ENCODE data around the gene TRIM25. TPM values are rescaled to one million over a fixed set of nuclear protein-coding genes. Genes with fewer than 3 reads are reported as not detected.

The TRIM25 gene
- total and polyA plus RNA-seq, 4 experiments from 2014 or later: 2.9 to 62.7 (median 33.4) TPM

DNA sequence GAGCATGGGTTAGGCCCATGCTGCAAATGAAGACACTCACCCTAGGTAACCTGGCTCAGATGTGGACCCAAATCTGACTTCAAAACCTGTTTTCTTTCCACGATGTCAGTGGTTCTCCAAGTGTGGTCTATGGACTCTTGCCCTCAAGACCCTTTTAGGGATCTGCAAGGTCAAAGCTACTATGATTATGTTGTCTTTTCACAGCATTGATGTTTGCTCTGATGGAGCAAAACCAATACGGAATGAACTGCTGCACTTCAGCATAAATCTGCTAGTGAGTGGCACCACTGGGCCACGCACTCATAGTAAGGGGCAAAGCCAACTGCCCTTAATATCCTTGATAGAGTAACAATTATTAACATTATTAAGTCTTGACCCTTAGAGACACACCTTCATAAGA lies 21.6 kb upstream of the TRIM25 start:
- CTCF ChIA-PET (ENCODE audit: partially characterized antibody): interaction anchor here (2.3 kb wide), 1 partner anchor 115 kb away, joined by 19 read pairs; no protein-coding TSS in a partner anchor
- Mint-ChIP-seq H3K27me3 (no peaks in the 10 kb centered on the region), H3K4me1 (peaks cover 0 to 5% (median 0%) of the 10 kb centered on the region in 4 donors), H3K27ac (no peak overlapping the region), H3K9me3 (peaks cover 0 to 10% (median 2%) of the 10 kb centered on the region in 8 donors), H3K4me3 (no peak overlapping the region), H3K36me3 (peaks cover 42 to 61% of the 10 kb centered on the region in 2 donors)
- Histone ChIP-seq H3K4me3 (ENCODE audit: low read length in 2 of 2) (no peak overlapping the region), H3K4me1 (ENCODE audit: insufficient read depth, low read length) (no peaks in the 10 kb centered on the region), H3K9me3 (ENCODE audit: control insufficient read depth in 1 of 2, low read length in 2 of 2) (no peaks in the 10 kb centered on the region), H3K27ac (ENCODE audit: low read depth, low read length) (no peak overlapping the region), H3K27me3 (ENCODE audit: insufficient read depth, low read length) (no peaks in the 10 kb centered on the region), H3K36me3 (ENCODE audit: insufficient read depth, low read length) (peaks cover 18% of the 10 kb centered on the region)
- intact Hi-C loops (cut with micrococcal nuclease): no loop called here
- POLR2A ChIA-PET (ENCODE audit: partially characterized antibody): interaction anchor here (0.9 kb wide), 1 partner anchor 21 kb away, joined by 3 read pairs; the partner anchor contains the start of gene TRIM25
- no peak for DNase-seq

DNA sequence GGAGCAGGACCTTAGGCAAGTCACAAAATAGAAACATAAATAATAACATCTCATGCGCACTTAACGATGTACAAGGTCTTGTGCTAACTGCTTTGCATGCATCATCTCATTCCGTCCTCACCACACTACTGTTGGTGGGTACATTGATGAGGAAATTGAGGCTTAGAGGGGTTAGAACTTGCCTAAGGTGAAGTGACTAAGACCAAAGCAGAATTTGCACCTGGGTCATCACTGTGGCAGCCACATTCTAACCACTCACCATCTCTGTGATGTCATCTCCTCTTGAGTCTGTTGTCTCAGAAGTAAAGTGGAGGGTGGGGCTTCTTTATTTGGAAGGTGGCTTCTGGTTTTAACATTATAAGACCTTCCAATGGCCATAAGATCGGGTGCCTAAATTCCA lies 20.4 kb upstream of the TRIM25 start:
- peaks cover 37 to 54% of the 10 kb centered on the region in 2 donors for H3K36me3 Mint-ChIP-seq
- H3K27ac ChIP-seq (ENCODE audit: low read depth, low read length): no peak overlapping the region
- intact Hi-C loops (cut with micrococcal nuclease): no loop called here
- H3K4me1 Mint-ChIP-seq: no peaks in the 10 kb centered on the region
- no peaks in the 10 kb centered on the region for H3K27me3 ChIP-seq (ENCODE audit: insufficient read depth, low read length)
- ChIA-PET CTCF (ENCODE audit: partially characterized antibody) (no interaction called here), POLR2A (ENCODE audit: partially characterized antibody) (no interaction called here)
- no peak overlapping the region for H3K4me3 Mint-ChIP-seq
- H3K27ac Mint-ChIP-seq: no peak overlapping the region
- H3K27me3 Mint-ChIP-seq: no peaks in the 10 kb centered on the region
- DNase-seq: no peak
- no peaks in the 10 kb centered on the region for H3K4me1 ChIP-seq (ENCODE audit: insufficient read depth, low read length)
- H3K36me3 ChIP-seq (ENCODE audit: insufficient read depth, low read length): peaks cover 18% of the 10 kb centered on the region
- no peaks in the 10 kb centered on the region for H3K9me3 ChIP-seq (ENCODE audit: control insufficient read depth in 1 of 2, low read length in 2 of 2)
- H3K9me3 Mint-ChIP-seq: peaks cover 0 to 16% (median 7%) of the 10 kb centered on the region in 8 donors
- no peak overlapping the region for H3K4me3 ChIP-seq (ENCODE audit: low read length in 2 of 2)

DNA sequence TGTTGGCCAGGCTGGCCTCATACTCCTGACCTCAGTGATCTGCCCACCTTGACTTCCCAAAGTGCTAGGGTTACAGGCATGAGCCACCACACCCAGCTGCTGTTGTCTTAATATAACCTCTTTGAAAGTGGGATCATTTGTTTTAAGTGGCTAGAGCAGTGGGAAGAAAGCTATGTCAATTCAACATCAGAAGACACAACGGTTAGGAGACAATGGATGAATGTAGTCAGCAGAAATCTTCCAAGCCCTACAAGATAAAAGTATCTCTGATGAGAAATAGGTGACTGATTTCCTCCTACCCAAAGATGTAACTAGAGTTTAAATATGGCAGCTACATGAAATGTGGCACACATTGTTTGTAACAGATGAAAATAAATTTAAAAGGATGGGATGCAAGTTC lies 20.0 kb upstream of the TRIM25 start:
- peaks cover 18% of the 10 kb centered on the region for H3K36me3 ChIP-seq (ENCODE audit: insufficient read depth, low read length)
- Mint-ChIP-seq H3K4me3 (no peak overlapping the region), H3K4me1 (no peaks in the 10 kb centered on the region), H3K27me3 (no peaks in the 10 kb centered on the region), H3K36me3 (peaks cover 35 to 51% of the 10 kb centered on the region in 2 donors), H3K9me3 (peaks cover 0 to 18% (median 9%) of the 10 kb centered on the region in 8 donors), H3K27ac (no peak overlapping the region)
- ChIA-PET POLR2A (ENCODE audit: partially characterized antibody) (no interaction called here), CTCF (ENCODE audit: partially characterized antibody) (interaction anchor here (1.0 kb wide), 1 partner anchor 116 kb away, joined by 3 read pairs; no protein-coding TSS in a partner anchor)
- no peaks in the 10 kb centered on the region for H3K9me3 ChIP-seq (ENCODE audit: control insufficient read depth in 1 of 2, low read length in 2 of 2)
- no peak for DNase-seq
- no peaks in the 10 kb centered on the region for H3K4me1 ChIP-seq (ENCODE audit: insufficient read depth, low read length)
- no peaks in the 10 kb centered on the region for H3K27me3 ChIP-seq (ENCODE audit: insufficient read depth, low read length)
- intact Hi-C loops (cut with micrococcal nuclease): no loop called here
- H3K27ac ChIP-seq (ENCODE audit: low read depth, low read length): no peak overlapping the region
- H3K4me3 ChIP-seq (ENCODE audit: low read length in 2 of 2): no peak overlapping the region

DNA sequence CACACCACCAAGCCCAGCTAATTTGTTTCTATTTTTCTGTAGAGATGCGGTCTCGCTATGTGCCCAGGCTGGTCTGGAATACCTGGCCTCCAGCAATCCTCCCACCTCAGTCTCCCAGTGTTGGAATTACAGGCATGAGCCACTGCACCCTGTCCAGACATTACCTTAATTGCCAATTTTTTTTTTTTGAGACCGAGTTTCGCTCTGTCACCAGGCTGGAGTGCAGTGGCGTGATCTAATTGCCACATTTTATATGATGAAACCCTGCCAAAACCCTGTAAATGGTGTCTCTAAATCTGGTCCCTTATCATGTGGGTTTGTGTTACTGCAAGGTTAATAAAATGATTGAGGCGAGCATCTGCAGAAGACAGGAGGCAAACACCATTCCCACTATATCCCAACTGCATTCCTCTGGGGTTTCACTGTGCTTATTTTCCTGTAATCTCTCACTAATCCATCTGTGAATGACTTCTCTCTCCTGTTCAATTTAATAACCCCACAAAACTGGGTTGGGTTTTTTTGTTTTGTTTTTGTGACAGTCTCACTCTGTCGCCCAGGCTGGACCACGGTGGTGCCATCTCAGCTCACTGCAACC lies 19.4 kb upstream of the TRIM25 start:
- no peaks in the 10 kb centered on the region for H3K4me1 ChIP-seq (ENCODE audit: insufficient read depth, low read length)
- no peaks in the 10 kb centered on the region for H3K27me3 ChIP-seq (ENCODE audit: insufficient read depth, low read length)
- no peak for DNase-seq
- POLR2A ChIA-PET (ENCODE audit: partially characterized antibody): no interaction called here
- CTCF ChIA-PET (ENCODE audit: partially characterized antibody): interaction anchor here (0.5 to 1.5 kb wide), 4 partner anchors 19 to 115 kb away, joined by 3 to 5 read pairs (median 3); partner anchors contain the start of gene TRIM25
- H3K4me3 ChIP-seq (ENCODE audit: low read length in 2 of 2): no peak overlapping the region
- peaks cover 15% of the 10 kb centered on the region for H3K36me3 ChIP-seq (ENCODE audit: insufficient read depth, low read length)
- intact Hi-C loops (cut with micrococcal nuclease): no loop called here
- H3K9me3 ChIP-seq (ENCODE audit: control insufficient read depth in 1 of 2, low read length in 2 of 2): no peaks in the 10 kb centered on the region
- Mint-ChIP-seq H3K27me3 (no peaks in the 10 kb centered on the region), H3K27ac (no peak overlapping the region), H3K4me1 (no peaks in the 10 kb centered on the region), H3K36me3 (peaks cover 29 to 44% of the 10 kb centered on the region in 2 donors), H3K9me3 (peaks cover 0 to 19% (median 9%) of the 10 kb centered on the region in 8 donors), H3K4me3 (no peak overlapping the region)
- H3K27ac ChIP-seq (ENCODE audit: low read depth, low read length): no peak overlapping the region

DNA sequence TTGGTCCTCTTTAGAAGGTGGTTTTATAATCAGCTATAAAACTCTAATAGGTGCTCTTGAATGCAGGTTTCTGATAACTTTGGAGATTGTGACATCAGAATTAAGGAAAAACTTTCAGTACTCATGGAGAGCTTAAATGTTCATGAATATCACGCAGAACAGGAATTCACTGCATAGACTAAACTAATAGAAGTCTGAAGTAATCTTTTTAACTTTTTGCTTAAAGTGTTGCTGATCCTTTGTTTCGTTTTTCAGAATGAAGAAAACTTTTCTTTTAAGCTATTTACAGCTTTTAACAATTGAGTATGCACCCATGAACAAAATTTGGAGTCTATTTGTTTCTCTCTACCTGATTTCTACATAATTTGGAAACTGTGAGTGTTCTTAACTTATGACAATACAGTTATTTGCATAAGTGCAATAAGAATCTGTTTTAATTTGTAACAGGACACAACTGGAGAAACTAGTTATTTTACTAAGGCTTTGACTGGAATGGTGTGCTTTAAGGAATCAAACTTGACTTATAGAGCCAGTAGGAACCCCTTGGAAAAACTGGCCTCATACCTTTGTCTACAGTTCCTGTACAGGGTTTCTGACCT lies 17.0 kb upstream of the TRIM25 start:
- DNase-seq: no peak
- POLR2A ChIA-PET (ENCODE audit: partially characterized antibody): no interaction called here
- Histone ChIP-seq H3K4me3 (ENCODE audit: low read length in 2 of 2) (no peak overlapping the region), H3K9me3 (ENCODE audit: control insufficient read depth in 1 of 2, low read length in 2 of 2) (no peaks in the 10 kb centered on the region), H3K36me3 (ENCODE audit: insufficient read depth, low read length) (no peaks in the 10 kb centered on the region), H3K27ac (ENCODE audit: low read depth, low read length) (no peak overlapping the region), H3K27me3 (ENCODE audit: insufficient read depth, low read length) (no peaks in the 10 kb centered on the region), H3K4me1 (ENCODE audit: insufficient read depth, low read length) (no peaks in the 10 kb centered on the region)
- Mint-ChIP-seq H3K9me3 (peaks cover 0 to 19% (median 9%) of the 10 kb centered on the region in 8 donors), H3K36me3 (peaks cover 12 to 30% of the 10 kb centered on the region in 2 donors), H3K27me3 (no peaks in the 10 kb centered on the region), H3K4me1 (no peaks in the 10 kb centered on the region), H3K4me3 (no peak overlapping the region), H3K27ac (no peak overlapping the region)
- intact Hi-C loops (cut with micrococcal nuclease): no loop called here
- CTCF ChIA-PET (ENCODE audit: partially characterized antibody): no interaction called here

DNA sequence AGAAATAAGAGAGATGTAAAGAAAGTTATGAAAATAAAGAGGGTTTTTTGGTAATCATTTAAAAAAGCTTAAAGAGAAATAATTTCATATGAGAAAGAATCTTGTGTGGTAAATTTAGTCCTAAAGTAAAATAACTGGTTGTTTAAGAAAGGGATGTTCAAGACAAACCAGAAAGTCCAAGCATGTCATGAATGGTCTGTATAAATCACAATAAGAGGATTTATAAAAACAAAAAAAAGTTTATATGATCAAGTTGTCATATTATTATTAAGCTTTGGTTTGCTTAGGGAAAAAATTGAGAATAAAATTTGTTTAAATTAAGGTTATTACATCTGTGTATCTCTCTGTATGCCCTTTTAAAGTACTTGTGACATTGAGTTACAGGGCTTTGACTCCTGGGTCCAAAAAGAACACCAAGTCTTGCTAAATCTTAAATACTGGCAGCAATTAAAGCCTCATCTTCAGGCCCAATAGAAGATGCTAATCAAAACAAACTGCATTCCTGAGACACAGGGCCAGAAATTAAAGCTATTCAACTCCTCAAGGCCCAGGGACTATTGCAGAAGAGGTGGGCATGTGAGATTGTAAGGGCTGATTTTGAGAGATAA lies 15.6 kb upstream of the TRIM25 start:
- Histone ChIP-seq H3K4me3 (ENCODE audit: low read length in 2 of 2) (no peak overlapping the region), H3K27ac (ENCODE audit: low read depth, low read length) (no peak overlapping the region), H3K9me3 (ENCODE audit: control insufficient read depth in 1 of 2, low read length in 2 of 2) (no peaks in the 10 kb centered on the region), H3K27me3 (ENCODE audit: insufficient read depth, low read length) (no peaks in the 10 kb centered on the region), H3K36me3 (ENCODE audit: insufficient read depth, low read length) (no peaks in the 10 kb centered on the region), H3K4me1 (ENCODE audit: insufficient read depth, low read length) (no peaks in the 10 kb centered on the region)
- ChIA-PET POLR2A (ENCODE audit: partially characterized antibody) (no interaction called here), CTCF (ENCODE audit: partially characterized antibody) (interaction anchor here (0.9 kb wide), 1 partner anchor 110 kb away, joined by 3 read pairs; no protein-coding TSS in a partner anchor)
- Mint-ChIP-seq H3K4me3 (no peak overlapping the region), H3K27me3 (no peaks in the 10 kb centered on the region), H3K27ac (peak overlapping the region in 1 of 7 donors; percentile 47), H3K4me1 (no peaks in the 10 kb centered on the region), H3K9me3 (peaks cover 0 to 19% (median 9%) of the 10 kb centered on the region in 8 donors), H3K36me3 (peaks cover 10 to 19% of the 10 kb centered on the region in 2 donors)
- intact Hi-C loops (cut with micrococcal nuclease): no loop called here
- DNase-seq: no peak

DNA sequence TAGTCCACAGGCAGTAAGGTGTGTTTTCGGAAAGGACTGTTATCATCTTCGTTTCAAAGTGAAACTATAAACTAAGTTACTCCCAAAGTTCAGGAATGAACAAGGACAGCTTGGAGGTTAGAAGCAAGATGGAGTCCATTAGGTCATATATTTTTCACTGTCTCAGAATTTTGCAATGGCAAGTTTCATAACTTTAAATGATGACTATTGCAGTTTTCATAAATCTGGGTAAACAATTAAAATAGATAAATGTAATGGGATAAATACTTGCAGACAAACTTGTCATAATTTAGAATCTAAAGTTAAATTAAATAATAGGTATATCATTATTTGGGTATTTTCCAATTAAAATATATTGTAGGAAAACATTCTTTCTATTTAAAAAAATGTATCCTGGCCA lies 14.7 kb upstream of the TRIM25 start:
- intact Hi-C loops (cut with micrococcal nuclease): no loop called here
- CTCF ChIA-PET (ENCODE audit: partially characterized antibody): interaction anchor here (0.9 kb wide), 1 partner anchor 109 kb away, joined by 3 read pairs; no protein-coding TSS in a partner anchor
- H3K27ac ChIP-seq (ENCODE audit: low read depth, low read length): no peak overlapping the region
- no peaks in the 10 kb centered on the region for H3K27me3 Mint-ChIP-seq
- H3K9me3 ChIP-seq (ENCODE audit: control insufficient read depth in 1 of 2, low read length in 2 of 2): no peaks in the 10 kb centered on the region
- no peak for DNase-seq
- POLR2A ChIA-PET (ENCODE audit: partially characterized antibody): no interaction called here
- no peaks in the 10 kb centered on the region for H3K4me1 Mint-ChIP-seq
- H3K4me3 Mint-ChIP-seq: no peak overlapping the region
- peaks cover 0 to 19% (median 9%) of the 10 kb centered on the region in 8 donors for H3K9me3 Mint-ChIP-seq
- H3K4me3 ChIP-seq (ENCODE audit: low read length in 2 of 2): no peak overlapping the region
- H3K27me3 ChIP-seq (ENCODE audit: insufficient read depth, low read length): no peaks in the 10 kb centered on the region
- no peaks in the 10 kb centered on the region for H3K36me3 ChIP-seq (ENCODE audit: insufficient read depth, low read length)
- H3K36me3 Mint-ChIP-seq: peaks cover 5 to 11% of the 10 kb centered on the region in 2 donors
- H3K4me1 ChIP-seq (ENCODE audit: insufficient read depth, low read length): no peaks in the 10 kb centered on the region
- H3K27ac Mint-ChIP-seq: no peak overlapping the region
